AG09319 (cell line): ENCODE measurements around the gene WBP1.
"Not testable (repeated sequence)": the region's sequence is repeated elsewhere in the genome, so short reads cannot be mapped to it uniquely, and the experiment has no call there.

ENCODE experiments used
- DNase-seq: peaks from one replicate; pipeline ENCODE4 v3.0.0-alpha.2; 2010; ENCODE audit warnings: low read depth; ENCODE audit errors: extremely low read depth
- CTCF ChIP-seq: IDR thresholded peaks from 2 replicates; pipeline ENCODE4 v1.5.1; 2011; ENCODE audit warnings: low read depth, mild to moderate bottlenecking, inconsistent platforms, low read length, moderate library complexity

The WBP1 gene

GRCh38 chr2:74417197-74417596 is 41.0 kb upstream of the WBP1 start:
- TF ChIP-seq CTCF, result no peak

GRCh38 chr2:74417763-74418162 is 40.5 kb upstream of the WBP1 start:
- DNase-seq, result no peak
- TF ChIP-seq CTCF, result no peak

More at GRCh38 chr2:74417197-74417596, 41.0 kb upstream of the WBP1 start:
- no peak for DNase-seq

DNA sequence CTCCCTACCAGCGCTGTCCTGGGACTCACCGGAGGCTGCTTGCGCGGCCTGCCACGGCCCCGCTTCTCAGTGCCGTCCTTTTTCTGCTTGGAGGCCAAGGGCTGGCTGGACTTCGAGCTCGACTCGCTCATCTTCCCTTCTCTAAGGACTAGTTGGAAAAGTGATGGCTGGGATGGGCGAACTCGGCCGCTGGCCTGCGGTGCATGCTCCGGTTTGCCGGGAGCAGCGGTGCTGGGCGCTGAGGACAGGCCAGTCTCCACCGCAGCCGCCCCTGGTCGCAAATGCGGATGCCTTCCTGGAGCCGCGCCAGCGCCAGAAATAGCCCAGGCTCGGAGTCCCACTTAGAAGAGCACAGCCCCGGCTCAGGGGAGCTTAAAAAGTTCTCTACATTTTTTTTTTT is 39.9 kb upstream of the WBP1 start:
- no peak for TF ChIP-seq CTCF
- no peak for DNase-seq

- no peak for TF ChIP-seq CTCF
- DNase-seq, result no peak
Observed at GRCh38 chr2:74419345-74419744, 38.9 kb upstream of the WBP1 start.

GRCh38 chr2:74420006-74420405 is 38.2 kb upstream of the WBP1 start:
- no peak for TF ChIP-seq CTCF

DNA sequence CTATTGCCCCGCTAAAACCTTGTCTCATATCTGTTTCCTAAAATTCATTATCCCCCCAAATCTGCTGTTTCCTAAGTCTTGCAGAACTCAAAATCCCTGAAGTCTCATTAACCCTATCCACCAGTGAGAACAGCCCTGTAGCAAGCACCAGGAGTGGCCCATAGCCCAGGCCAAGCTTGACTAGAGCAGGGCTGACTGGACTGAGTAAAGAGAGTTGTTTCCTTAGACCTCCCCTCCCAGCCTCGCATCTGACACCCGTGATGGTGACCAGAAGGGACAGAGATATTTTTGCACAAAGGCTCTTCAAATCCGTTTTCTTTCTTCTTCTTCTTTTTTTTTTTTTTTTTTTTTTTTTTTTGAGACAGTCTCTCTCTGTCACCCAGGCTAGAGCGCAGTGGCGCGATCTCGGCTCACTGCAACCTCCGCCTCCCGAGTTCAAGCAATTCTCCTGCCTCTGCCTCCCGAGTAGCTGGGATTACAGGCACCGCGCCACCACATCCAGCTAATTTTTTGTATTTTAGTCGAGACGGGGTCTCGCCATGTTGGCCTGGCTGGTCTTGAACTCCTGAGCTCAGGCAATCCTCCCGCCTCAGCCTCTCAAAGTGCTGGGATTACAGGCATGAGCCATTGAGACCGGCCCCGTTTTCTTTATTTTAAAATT is 37.7 kb upstream of the WBP1 start:
- not testable (repeated sequence) for DNase-seq

More at GRCh38 chr2:74420006-74420405, 38.2 kb upstream of the WBP1 start:
- no peak for DNase-seq

GRCh38 chr2:74421221-74421870 is 36.9 kb upstream of the WBP1 start, which contains the start of the genes C2orf81 and WDR54:
TSS of gene C2orf81 (minus strand) at chr2:74421619. CDS start at chr2:74421560, 59 bp downstream.
TSS of gene WDR54 (plus strand) at chr2:74421730. CDS start at chr2:74422154, 424 bp downstream.
- peak; percentile 69 for DNase-seq
- TF ChIP-seq CTCF, result no peak
